A549 (cell line): ENCODE data around the gene LYRM2. TPM values are rescaled to one million over a fixed set of nuclear protein-coding genes. Genes with fewer than 3 reads are reported as not detected.

Experiments used
- ATAC-seq, 2 experiments: fragments of 200-7000 bp in 1 of 2; fragments of >200 bp in 1 of 2; cut with Nextera tagmentation in 1 of 2; cut with Tn5 transposase in 1 of 2; 3 replicates each; pipeline versions ENCODE4 v1.8.0 to v1.9.1; 2018 to 2020; ENCODE audit warnings: mild to moderate bottlenecking in 1 of 2, moderate library complexity in 1 of 2
- CTCF ChIA-PET: fragments of 300-600 bp; sonication (Branson Sonifier 250); formaldehyde crosslinking; extraction: SDS; loops from one replicate; lab custom pipeline; 2021; ENCODE audit warnings: antibody characterized with exemption, inconsistent platforms; lab: Yijun Ruan, JAX
- POLR2A ChIA-PET: fragments of 350-600 bp; formaldehyde crosslinking; extraction: SDS; loops from one replicate; lab custom pipeline; 2021; ENCODE audit warnings: antibody characterized with exemption, inconsistent platforms; lab: Yijun Ruan, JAX
- DNase-seq, 2 experiments: peaks; one replicate each; pipeline versions ENCODE4 v3.0.0 to v3.0.0-alpha.2; 2011 to 2016; ENCODE audit warnings: low read depth in 1 of 2, low spot score in 1 of 2
- FAIRE-seq: peaks from 2 replicates; lab custom pipeline; 2011; peaks lifted over from hg19 to GRCh38; lab: Jason Lieb, UNC
- H3K27ac ChIP-seq, 2 experiments: fragments of >200 bp; sonication (Bioruptor Twin); formaldehyde crosslinking; 3 replicates each; pipeline ENCODE4 v1.5.1; 2016 to 2017
- H3K4me1 ChIP-seq: fragments of >200 bp; sonication (Bioruptor Twin); formaldehyde crosslinking; 3 replicates; pipeline ENCODE4 v1.6.1; 2016
- H3K4me2 ChIP-seq: fragments of >200 bp; sonication (Bioruptor Twin); formaldehyde crosslinking; 3 replicates; pipeline ENCODE4 v1.6.1; 2016
- H3K4me3 ChIP-seq: fragments of >200 bp; sonication (Bioruptor Twin); formaldehyde crosslinking; 3 replicates; pipeline ENCODE4 v1.5.1; 2016
- H3K9me3 ChIP-seq: fragments of >200 bp; sonication (Bioruptor Twin); formaldehyde crosslinking; 3 replicates; pipeline ENCODE4 v1.6.1; 2016
- CBX2 ChIP-seq: fragments of 200-600 bp; sonication (generic); IDR thresholded peaks from 2 replicates; pipeline ENCODE4 v1.6.1; 2016; ENCODE audit warnings: low read depth, mild to moderate bottlenecking, borderline replicate concordance
- CHD2 ChIP-seq: fragments of 150-350 bp; IDR thresholded peaks from 2 replicates; pipeline ENCODE4 v1.6.1; 2014; ENCODE audit warnings: low read length; ENCODE audit not compliant: partially characterized antibody
- CHD4 ChIP-seq: fragments of 200-600 bp; sonication (generic); IDR thresholded peaks from 2 replicates; pipeline ENCODE4 v1.6.1; 2016; ENCODE audit warnings: antibody characterized with exemption, mild to moderate bottlenecking, borderline replicate concordance
- CTCF ChIP-seq: fragments of >200 bp; sonication (Bioruptor Twin); formaldehyde crosslinking; IDR thresholded peaks from 3 replicates; pipeline ENCODE4 v1.5.1; 2016
- EHF ChIP-seq: fragments of 250-450 bp; sonication (Bioruptor Pico); IDR thresholded peaks from 2 replicates; pipeline ENCODE4 v1.5.0; 2020; ENCODE audit warnings: mild to moderate bottlenecking
- EHMT2 ChIP-seq: fragments of 200-600 bp; sonication (generic); IDR thresholded peaks from 2 replicates; pipeline ENCODE4 v1.6.1; 2016; ENCODE audit warnings: antibody characterized with exemption, low read depth, mild to moderate bottlenecking, moderate library complexity
- EP300 ChIP-seq, 2 experiments: fragments of >200 bp; sonication (Bioruptor Twin); formaldehyde crosslinking; IDR thresholded peaks; 2 replicates in 1 of 2; 3 replicates in 1 of 2; pipeline ENCODE4 v1.6.1; 2016 to 2017
- FOSB ChIP-seq: fragments of 250-450 bp; sonication (Bioruptor Pico); IDR thresholded peaks from 2 replicates; pipeline ENCODE4 v1.5.0; 2020; ENCODE audit warnings: mild to moderate bottlenecking, moderate library complexity
- GATA3 ChIP-seq: IDR thresholded peaks from 2 replicates; pipeline ENCODE4 v1.6.1; 2012; ENCODE audit warnings: borderline replicate concordance
- HES2 ChIP-seq: fragments of >200 bp; sonication (Bioruptor Twin); formaldehyde crosslinking; IDR thresholded peaks from 2 replicates; pipeline ENCODE4 v1.6.1; 2016
- HMGXB4 ChIP-seq: fragments of 250-450 bp; sonication (Bioruptor Pico); IDR thresholded peaks from 2 replicates; pipeline ENCODE4 v1.5.0; 2021; ENCODE audit warnings: mild to moderate bottlenecking, moderate library complexity, borderline replicate concordance
- HOXB5 ChIP-seq: fragments of 250-450 bp; sonication (Bioruptor Pico); IDR thresholded peaks from 2 replicates; pipeline ENCODE4 v1.5.0; 2020; ENCODE audit warnings: mild to moderate bottlenecking, moderate library complexity
- MAZ ChIP-seq: fragments of 150-350 bp; IDR thresholded peaks from 2 replicates; pipeline ENCODE4 v1.6.1; 2014; ENCODE audit warnings: antibody characterized with exemption, low read depth, low read length, borderline replicate concordance
- NFE2L2 ChIP-seq: fragments of 150-350 bp; conservative IDR thresholded peaks from 2 replicates; pipeline ENCODE4 v1.6.1; 2014; ENCODE audit warnings: low read length
- NR3C1 ChIP-seq: fragments of >200 bp; sonication (Bioruptor Twin); formaldehyde crosslinking; IDR thresholded peaks from 3 replicates; pipeline ENCODE4 v1.6.1; 2017
- PHF8 ChIP-seq: fragments of 200-600 bp; sonication (generic); IDR thresholded peaks from 2 replicates; pipeline ENCODE4 v1.6.1; 2016; ENCODE audit warnings: low read depth, mild to moderate bottlenecking, antibody characterized with exemption, moderate library complexity, borderline replicate concordance
- RAD21 ChIP-seq, 2 experiments: fragments of >200 bp in 1 of 2; sonication (Bioruptor Twin) in 1 of 2; formaldehyde crosslinking in 1 of 2; IDR thresholded peaks in 1 of 2; conservative IDR thresholded peaks in 1 of 2; 2 replicates in 1 of 2; 3 replicates in 1 of 2; pipeline ENCODE4 v1.6.1; 2012 to 2018; ENCODE audit warnings: inconsistent platforms in 1 of 2
- SMC3 ChIP-seq: fragments of >200 bp; sonication (Bioruptor Twin); formaldehyde crosslinking; IDR thresholded peaks from 3 replicates; pipeline ENCODE4 v1.6.1; 2018; ENCODE audit warnings: inconsistent platforms
- SREBF2 ChIP-seq: fragments of 450-650 bp; IDR thresholded peaks from 2 replicates; pipeline ENCODE4 v1.6.1; 2014; ENCODE audit warnings: mild to moderate bottlenecking, moderate library complexity
- ZC3H11A ChIP-seq: fragments of 450-650 bp; IDR thresholded peaks from 2 replicates; pipeline ENCODE4 v1.6.1; 2014; ENCODE audit warnings: antibody characterized with exemption, mild to moderate bottlenecking
- ZNF302 ChIP-seq: fragments of 250-450 bp; sonication (Bioruptor Pico); IDR thresholded peaks from 2 replicates; pipeline ENCODE4 v1.9.0; 2021; ENCODE audit warnings: inconsistent platforms, mild to moderate bottlenecking, moderate library complexity
- WGBS: methylation state at CpG from one replicate; pipeline ENCODE4 v1.1.6; 2017; ENCODE audit errors: missing lambda C conversion rate; 5-methylcytosine and 5-hydroxymethylcytosine counted together
- polyA plus RNA-seq, 4 experiments: library from polyadenylated mRNA; depleted of rRNA in 3 of 4; stranded (reverse); fragments of >200 nt; fragmentation: RNase III in 1 of 4; extraction: RNeasy Plus Mini Kit Qiagen cat#74134 plus additional on column Dnase treatment in 1 of 4; gene quantifications; 2 replicates in 3 of 4; 3 replicates in 1 of 4; pipeline ENCODE4 v1.2.3, GENCODE V29; 2011 to 2017
- TF ChIP-seq, protein P1 (sequence below): fragments of 250-450 bp; sonication (Bioruptor Pico); IDR thresholded peaks from 2 replicates; pipeline ENCODE4 v1.5.0; 2020; ENCODE audit warnings: low read depth, mild to moderate bottlenecking, moderate library complexity

LYRM2 gene
- polyA plus RNA-seq, 2 of the 4 experiments (the other 2 are of a cell fraction): 33.2 to 56.0 TPM

DNA sequence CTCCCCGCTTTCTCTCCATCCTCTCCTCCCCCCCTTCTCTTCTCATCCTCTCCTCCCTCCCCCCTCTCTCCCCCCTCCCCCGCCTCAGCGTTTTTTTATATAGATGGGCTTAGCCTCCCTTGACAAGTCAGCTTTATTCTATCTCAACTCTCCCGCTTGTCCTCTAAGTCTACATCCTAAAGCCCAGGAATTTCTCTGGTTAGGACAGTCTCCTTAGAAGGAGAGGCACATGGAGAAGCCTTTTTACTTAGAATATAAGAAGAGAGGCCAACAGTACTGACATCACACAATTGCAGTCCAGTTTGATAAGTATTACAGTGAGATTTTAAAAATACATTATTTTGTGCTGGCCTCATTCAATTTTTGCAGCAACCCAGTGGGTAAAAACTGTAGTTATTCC lies 83.5 kb downstream of the LYRM2 start:
- Histone ChIP-seq H3K4me1 (no peaks in the 10 kb centered on the region), H3K4me2 (no peak overlapping the region), H3K4me3 (no peak overlapping the region), H3K27ac (no peak overlapping the region), H3K9me3 (0 out of 3 replicates have a peak, but pooled peaks cover 2% of the 10 kb centered on the region)
- 40% methylated on average over 1 of the region's 4 CpGs for WGBS
- ChIA-PET POLR2A (no interaction called here), CTCF (interaction anchor here (0.9 kb wide), 1 partner anchor 11 kb away, joined by 3 read pairs; no protein-coding TSS in a partner anchor)
- DNase-seq: no peak
- TF ChIP-seq HOXB5 (CRISPR knock-in tag): no peak
- TF ChIP-seq EHMT2: no peak
- TF ChIP-seq RAD21 (conservative IDR thresholded peaks at IDR 0.05 in 1 of 2, IDR thresholded peaks at IDR 0.05 in 1 of 2): no peak
- no peak for TF ChIP-seq NFE2L2
- no peak for TF ChIP-seq ZC3H11A
- TF ChIP-seq CBX2: no peak
- TF ChIP-seq MAZ: no peak
- TF ChIP-seq EP300 (IDR thresholded peaks at IDR 0.05): no peak
- no peak for TF ChIP-seq EHF (CRISPR knock-in tag)
- no peak for TF ChIP-seq ZNF302 (CRISPR knock-in tag)
- no peak for TF ChIP-seq CTCF
- no peak for TF ChIP-seq HMGXB4 (CRISPR knock-in tag)
- FAIRE-seq: no peak
- no peak for ATAC-seq

DNA sequence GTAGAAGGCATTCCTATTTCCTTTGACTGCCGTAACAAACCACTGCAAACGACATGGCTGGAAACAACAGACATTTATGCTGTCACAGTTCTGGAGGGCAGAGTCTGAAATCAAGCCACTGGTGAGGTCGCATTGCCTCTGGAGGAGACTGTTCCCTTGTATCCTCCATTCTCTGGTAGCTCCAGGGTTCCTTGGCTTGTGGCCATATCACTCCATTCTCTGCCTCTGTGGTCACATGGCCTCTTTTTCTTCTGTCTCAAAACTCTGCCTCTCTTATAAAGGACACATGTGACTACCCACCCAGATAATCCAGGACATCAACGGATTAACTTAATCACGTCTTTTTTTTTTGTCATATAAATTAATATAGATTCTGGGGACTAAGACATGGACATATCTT lies 84.4 kb downstream of the LYRM2 start:
- Histone ChIP-seq H3K9me3 (0 out of 3 replicates have a peak, but pooled peaks cover 2% of the 10 kb centered on the region), H3K4me2 (no peak overlapping the region), H3K4me1 (no peaks in the 10 kb centered on the region), H3K4me3 (no peak overlapping the region), H3K27ac (no peak overlapping the region)
- TF ChIP-seq SMC3 (no peak), GATA3 (no peak), FOSB (CRISPR knock-in tag) (no peak), SREBF2 (no peak), ZC3H11A (no peak)
- TF ChIP-seq, protein P1, sequence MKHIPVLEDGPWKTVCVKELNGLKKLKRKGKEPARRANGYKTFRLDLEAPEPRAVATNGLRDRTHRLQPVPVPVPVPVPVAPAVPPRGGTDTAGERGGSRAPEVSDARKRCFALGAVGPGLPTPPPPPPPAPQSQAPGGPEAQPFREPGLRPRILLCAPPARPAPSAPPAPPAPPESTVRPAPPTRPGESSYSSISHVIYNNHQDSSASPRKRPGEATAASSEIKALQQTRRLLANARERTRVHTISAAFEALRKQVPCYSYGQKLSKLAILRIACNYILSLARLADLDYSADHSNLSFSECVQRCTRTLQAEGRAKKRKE (CRISPR knock-in tag): no peak
- ATAC-seq: no peak
- WGBS: 29% methylated on average over 5 of the region's 5 CpGs
- FAIRE-seq: no peak
- POLR2A ChIA-PET: no interaction called here
- CTCF ChIA-PET: interaction anchor here (0.9 kb wide), 2 partner anchors 10 to 386 kb away, joined by 3 read pairs; no protein-coding TSS in a partner anchor
- no peak for DNase-seq

DNA sequence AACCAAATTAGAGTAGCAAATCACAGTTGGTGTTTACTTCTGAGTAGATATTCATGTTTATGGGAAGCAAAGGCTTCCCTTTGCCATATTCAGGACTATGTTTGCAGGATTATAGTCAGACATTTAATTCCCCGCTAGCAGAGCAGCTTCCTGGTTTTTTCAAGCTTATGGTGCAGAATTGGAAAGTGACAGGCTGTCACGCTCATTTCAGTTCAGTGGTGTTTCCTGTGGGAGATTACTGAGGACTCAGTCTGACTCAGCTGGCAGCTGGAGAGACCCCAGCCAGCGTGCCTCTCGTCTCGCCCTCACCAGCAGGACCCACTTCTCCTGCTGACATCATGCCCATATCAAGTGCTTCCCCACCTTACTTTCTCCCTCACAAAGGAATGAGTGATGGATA lies 85.1 kb downstream of the LYRM2 start:
- POLR2A ChIA-PET: no interaction called here
- H3K4me3 ChIP-seq: no peak overlapping the region
- ATAC-seq: no peak
- TF ChIP-seq HES2: no peak
- TF ChIP-seq CHD4: no peak
- TF ChIP-seq PHF8: no peak
- TF ChIP-seq CHD2: no peak
- TF ChIP-seq ZC3H11A: no peak
- TF ChIP-seq NR3C1: no peak
- no peak for TF ChIP-seq EHF (CRISPR knock-in tag)
- no peak for TF ChIP-seq SMC3
- CTCF ChIA-PET: no interaction called here
- no peak for FAIRE-seq
- H3K4me1 ChIP-seq: no peaks in the 10 kb centered on the region
- DNase-seq: no peak
- WGBS: 66% methylated on average over 5 of the region's 5 CpGs
- H3K27ac ChIP-seq: no peak overlapping the region
- 0 out of 3 replicates have a peak, but pooled peaks cover 2% of the 10 kb centered on the region for H3K9me3 ChIP-seq
- H3K4me2 ChIP-seq: no peak overlapping the region
